MM.1S (cell line): ENCODE measurements around the gene PRB2.
"Not testable (repeated sequence)": the region's sequence is repeated elsewhere in the genome, so short reads cannot be mapped to it uniquely, and the experiment has no call there.

Experiments
- DNase-seq: peaks from one replicate; pipeline ENCODE4 v3.0.0-alpha.2; 2015
- H2AFZ ChIP-seq: fragments of 300-600 bp; sonication (generic); 2 replicates; pipeline ENCODE4 v1.6.0; 2016; ENCODE audit warnings: antibody characterized with exemption, low read length
- H3F3A ChIP-seq: fragments of 300-600 bp; sonication (generic); 2 replicates; pipeline ENCODE4 v1.6.1; 2016; ENCODE audit warnings: mild to moderate bottlenecking, antibody characterized with exemption, low read length, moderate library complexity, mixed read lengths; ENCODE audit not compliant: insufficient read depth
- H3K27ac ChIP-seq: fragments of 300-600 bp; sonication (generic); 2 replicates; pipeline ENCODE4 v1.5.1; 2016; ENCODE audit warnings: mild to moderate bottlenecking, low read length
- H3K27me3 ChIP-seq: fragments of 300-600 bp; sonication (generic); replicated peaks from 2 replicates; pipeline ENCODE4 v1.6.0; 2016; ENCODE audit warnings: low read length; ENCODE audit not compliant: insufficient read depth
- H3K36me3 ChIP-seq: fragments of 300-600 bp; sonication (generic); replicated peaks from 2 replicates; pipeline ENCODE4 v1.6.1; 2016; ENCODE audit warnings: mild to moderate bottlenecking, low read length, mixed read lengths; ENCODE audit not compliant: insufficient read depth
- H3K4me1 ChIP-seq: fragments of 300-600 bp; sonication (generic); 2 replicates; pipeline ENCODE4 v1.6.1; 2016; ENCODE audit warnings: low read length, mixed read lengths
- H3K4me2 ChIP-seq: fragments of 300-600 bp; sonication (generic); 2 replicates; pipeline ENCODE4 v1.6.0; 2016; ENCODE audit warnings: low read depth, low read length
- H3K4me3 ChIP-seq: fragments of 300-600 bp; sonication (generic); 2 replicates; pipeline ENCODE4 v1.5.1; 2016; ENCODE audit warnings: low read length, mixed read lengths
- H3K79me2 ChIP-seq: fragments of 300-600 bp; sonication (generic); 2 replicates; pipeline ENCODE4 v1.6.1; 2016; ENCODE audit warnings: mixed run types, low read length, mixed read lengths
- H3K9ac ChIP-seq: fragments of 300-600 bp; sonication (generic); 2 replicates; pipeline ENCODE4 v1.6.1; 2016; ENCODE audit warnings: low read length, mixed read lengths
- H3K9me2 ChIP-seq: fragments of 300-600 bp; sonication (generic); replicated peaks from 2 replicates; pipeline ENCODE4 v1.6.1; 2016; ENCODE audit warnings: mild to moderate bottlenecking, low read length, mixed read lengths; ENCODE audit not compliant: insufficient read depth
- H3K9me3 ChIP-seq: fragments of 300-600 bp; sonication (generic); replicated peaks from 2 replicates; pipeline ENCODE4 v1.6.1; 2016; ENCODE audit warnings: mild to moderate bottlenecking, low read length, mixed read lengths; ENCODE audit not compliant: insufficient read depth
- H4K20me1 ChIP-seq: fragments of 300-600 bp; sonication (generic); 2 replicates; pipeline ENCODE4 v1.6.1; 2016; ENCODE audit warnings: mild to moderate bottlenecking, low read length, moderate library complexity, mixed read lengths; ENCODE audit not compliant: insufficient read depth
- CTCF ChIP-seq: fragments of 300-600 bp; sonication (generic); IDR thresholded peaks from 2 replicates; pipeline ENCODE4 v1.5.1; 2016; ENCODE audit warnings: antibody characterized with exemption, low read length, mixed read lengths
- EZH2 ChIP-seq: fragments of 300-600 bp; sonication (generic); optimal IDR thresholded peaks from 2 replicates; pipeline ENCODE3; 2017; ENCODE audit warnings: low read depth, mild to moderate bottlenecking, antibody characterized with exemption, low read length, mixed read lengths
- EZH2phosphoT487 ChIP-seq: fragments of 300-600 bp; sonication (generic); IDR thresholded peaks from 2 replicates; pipeline ENCODE4 v1.6.1; 2018; ENCODE audit warnings: antibody characterized with exemption, low read length

Gene PRB2

GRCh38 chr12:11361151-11361550 lies 34.2 kb downstream of the PRB2 start:
- TF ChIP-seq EZH2phosphoT487: no peak
- TF ChIP-seq EZH2: no peak
- no peak for TF ChIP-seq CTCF
- H3K27me3 ChIP-seq: no peaks in the 10 kb centered on the region
- H3K4me2 ChIP-seq: no peak overlapping the region

GRCh38 chr12:11360205-11360883 lies 35.0 kb downstream of the PRB2 start:
- not testable (repeated sequence) for H3K36me3 ChIP-seq, H3K4me1 ChIP-seq, DNase-seq, H3K27ac ChIP-seq, H3K9me3 ChIP-seq, H4K20me1 ChIP-seq, H3K4me2 ChIP-seq, H3K9me2 ChIP-seq, H3K9ac ChIP-seq, H3K79me2 ChIP-seq, H3K27me3 ChIP-seq, H3F3A ChIP-seq, H2AFZ ChIP-seq, H3K4me3 ChIP-seq

More at GRCh38 chr12:11361151-11361550, 34.2 kb downstream of the PRB2 start:
- no peak overlapping the region for H2AFZ ChIP-seq
- no peak overlapping the region for H3K27ac ChIP-seq
- no peak overlapping the region for H3K9ac ChIP-seq
- DNase-seq: no peak
- H3K9me2 ChIP-seq: no peaks in the 10 kb centered on the region
- no peaks in the 10 kb centered on the region for H3K36me3 ChIP-seq
- H3K4me3 ChIP-seq: no peak overlapping the region
- H3K79me2 ChIP-seq: no peaks in the 10 kb centered on the region
- no peaks in the 10 kb centered on the region for H4K20me1 ChIP-seq
- no peaks in the 10 kb centered on the region for H3F3A ChIP-seq
- no peaks in the 10 kb centered on the region for H3K4me1 ChIP-seq
- H3K9me3 ChIP-seq: no peaks in the 10 kb centered on the region

- not testable (repeated sequence) for H3K4me1 ChIP-seq, H3K27ac ChIP-seq, H3F3A ChIP-seq, H3K9me2 ChIP-seq, H3K4me2 ChIP-seq, H4K20me1 ChIP-seq, H3K9ac ChIP-seq, H3K79me2 ChIP-seq, H2AFZ ChIP-seq, H3K36me3 ChIP-seq, H3K9me3 ChIP-seq, DNase-seq, H3K4me3 ChIP-seq, H3K27me3 ChIP-seq
Observed at GRCh38 chr12:11351736-11352135, 43.6 kb downstream of the PRB2 start.

GRCh38 chr12:11348439-11348838 lies 46.9 kb downstream of the PRB2 start:
- no peak overlapping the region for H3K4me3 ChIP-seq
- no peaks in the 10 kb centered on the region for H3K27me3 ChIP-seq
- H3K79me2 ChIP-seq: no peaks in the 10 kb centered on the region
- H4K20me1 ChIP-seq: no peaks in the 10 kb centered on the region
- no peak overlapping the region for H3K4me2 ChIP-seq
- no peaks in the 10 kb centered on the region for H3K9me2 ChIP-seq
- no peaks in the 10 kb centered on the region for H3K9me3 ChIP-seq
- no peak overlapping the region for H2AFZ ChIP-seq
- no peak for DNase-seq
- H3K4me1 ChIP-seq: no peaks in the 10 kb centered on the region
- H3K36me3 ChIP-seq: no peaks in the 10 kb centered on the region
- no peak overlapping the region for H3K9ac ChIP-seq
- no peak overlapping the region for H3K27ac ChIP-seq
- no peaks in the 10 kb centered on the region for H3F3A ChIP-seq
- no peak for TF ChIP-seq EZH2
- no peak for TF ChIP-seq CTCF
